Airway epithelial cell (primary cell): Measurements from ENCODE around the gene TPD52L1. TPM values are rescaled to one million over a fixed set of nuclear protein-coding genes. Genes with fewer than 3 reads are reported as not detected.

Experiments used
- total RNA-seq: library from RNA; depleted of rRNA; stranded (reverse); fragments of >200 nt; gene quantifications from 2 replicates; pipeline ENCODE4 v1.2.3, GENCODE V29; 2015

TPD52L1 gene
- total RNA-seq = 102 and 114 TPM in 2 replicates

DNA sequence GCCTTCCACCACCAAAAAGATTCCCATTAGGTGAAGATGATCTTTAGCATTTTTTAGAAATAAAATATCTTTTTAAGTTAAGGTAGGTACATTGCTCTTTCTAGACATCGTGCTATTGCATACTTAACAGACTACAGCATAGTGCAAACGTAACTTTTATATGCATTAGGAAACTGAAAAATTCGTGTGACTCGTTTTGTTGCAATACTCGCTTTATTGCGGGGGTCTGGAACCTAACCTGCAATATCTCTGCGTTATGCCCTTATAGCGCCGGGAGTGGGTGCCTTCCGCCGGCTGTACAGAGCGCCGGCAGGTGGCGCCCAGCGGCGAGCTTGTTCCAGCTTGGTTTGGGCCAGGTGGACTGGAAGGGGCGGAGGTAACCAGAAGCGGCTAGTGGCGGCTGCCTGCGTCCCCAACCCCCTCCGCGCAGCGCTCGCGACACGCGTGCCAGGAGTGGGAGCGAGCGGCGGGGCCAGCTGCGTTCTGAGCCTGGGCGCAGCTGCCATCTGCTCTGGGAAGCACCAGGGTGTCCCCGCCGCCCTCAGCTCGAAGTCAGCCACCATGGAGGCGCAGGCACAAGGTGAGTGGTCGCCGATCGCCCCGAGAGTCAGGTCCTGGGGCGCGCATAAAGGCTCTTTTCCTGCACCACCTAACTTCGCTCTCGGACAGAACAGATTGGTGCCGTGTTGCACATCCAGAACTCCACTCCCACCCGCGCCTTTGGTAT is at the start of gene TPD52L1:
TPD52L1 (plus strand) TSS at position 383 of the 727 bp plus-strand sequence; CDS start at position 562, 179 bp downstream.

GRCh38 chr6:125301435-125302391 is 148.1 kb downstream of the TPD52L1 start, which contains the start of gene HDDC2:
TSS of gene HDDC2 (minus strand) at chr6:125301967. CDS start at chr6:125301932, 35 bp downstream.

Other genes starting within 250 kb of the TPD52L1 start
- 9.9 and 11.9 TPM in 2 replicates for gene RNF217, start 191.3 kb upstream of the TPD52L1 start, total RNA-seq
- 54.4 and 58.0 TPM in 2 replicates for gene HDDC2, start 148.2 kb downstream of the TPD52L1 start, total RNA-seq